ENCODE results near the gene LIMA1. TPM values are rescaled to one million over a fixed set of nuclear protein-coding genes. Genes with fewer than 3 reads are reported as not detected.

The LIMA1 gene
- total RNA-seq, 2 donors from 2014 or later = 66.7 to 94.2 TPM

- WGBS = 86% methylated on average over 4 of the region's 4 CpGs
- TF ChIP-seq POLR2A (IDR thresholded peaks at IDR 0.05) (no peak), CTCF (IDR thresholded peaks at IDR 0.05) (no peak), POLR2AphosphoS5 (IDR thresholded peaks at IDR 0.05) (no peak)
- Histone ChIP-seq H3K4me1 (replicated peaks) (peaks cover 9% of the 10 kb centered on the region), H3K27ac (no peak overlapping the region), H3K36me3 (peaks cover 0 to 7% of the 10 kb centered on the region in 2 donors), H3K27me3 (replicated peaks; ENCODE audit: insufficient read depth) (no peaks in the 10 kb centered on the region), H3K4me3 (no peak overlapping the region), H3K9me3 (no peaks in the 10 kb centered on the region)
- no peak for DNase-seq (ENCODE audit: low spot score)
- intact Hi-C loops (cut with DNase I) = loop anchor here (10.0 kb wide), 1 partner anchor 133 kb away; no protein-coding TSS in a partner anchor
These were observed 101.6 kb downstream of the LIMA1 start for GRCh38 chr12:50181691-50182090.

- no peak overlapping the region for H3K27ac ChIP-seq
- intact Hi-C loops (cut with DNase I) = loop anchor here (2.0 kb wide), 1 partner anchor 99 kb away; no protein-coding TSS in a partner anchor
- no peak for DNase-seq (ENCODE audit: low spot score)
- H3K36me3 ChIP-seq = peaks cover 0 to 7% of the 10 kb centered on the region in 2 donors
- H3K27me3 ChIP-seq (replicated peaks; ENCODE audit: insufficient read depth) = no peaks in the 10 kb centered on the region
- H3K9me3 ChIP-seq = no peaks in the 10 kb centered on the region
- H3K4me3 ChIP-seq = no peak overlapping the region
- WGBS = 33% methylated on average over 1 of the region's 1 CpG
- H3K4me1 ChIP-seq (replicated peaks) = no peaks in the 10 kb centered on the region
- no peak for TF ChIP-seq POLR2A (IDR thresholded peaks at IDR 0.05)
- no peak for TF ChIP-seq CTCF (IDR thresholded peaks at IDR 0.05)
- TF ChIP-seq POLR2AphosphoS5 (IDR thresholded peaks at IDR 0.05) = no peak
These were observed 107.6 kb downstream of the LIMA1 start for GRCh38 chr12:50175716-50176026.

- H3K4me1 ChIP-seq (replicated peaks) = no peaks in the 10 kb centered on the region
- intact Hi-C loops (cut with DNase I) = loop anchor here (5.0 kb wide), 1 partner anchor 38 kb away; no protein-coding TSS in a partner anchor
- DNase-seq (ENCODE audit: low spot score) = peak; percentile 33
- no peak overlapping the region for H3K27ac ChIP-seq
- H3K4me3 ChIP-seq = no peak overlapping the region
- WGBS = 67% methylated on average over 16 of the region's 16 CpGs
- TF ChIP-seq POLR2A (IDR thresholded peaks at IDR 0.05) (no peak), CTCF (IDR thresholded peaks at IDR 0.05) (peak; percentile 50 to 86 (median 74)), POLR2AphosphoS5 (IDR thresholded peaks at IDR 0.05) (peak; percentile 26)
- H3K27me3 ChIP-seq (replicated peaks; ENCODE audit: insufficient read depth) = no peaks in the 10 kb centered on the region
- peaks cover 0 to 7% of the 10 kb centered on the region in 2 donors for H3K36me3 ChIP-seq
- no peaks in the 10 kb centered on the region for H3K9me3 ChIP-seq
These were observed 108.2 kb downstream of the LIMA1 start for GRCh38 chr12:50174971-50175715.

- peak within 1 kb of the TSS; percentile 83 to 95 for H3K4me3 ChIP-seq
- DNase-seq (ENCODE audit: low spot score) = peak; percentile 99
- intact Hi-C loops (cut with DNase I) = loop anchor here (5.0 kb wide), 1 partner anchor 80 kb away; the partner anchor contains the start of gene SMARCD1
- no peaks in the 10 kb centered on the region for H3K27me3 ChIP-seq (replicated peaks; ENCODE audit: insufficient read depth)
- no peaks in the 10 kb centered on the region for H3K36me3 ChIP-seq
- H3K27ac ChIP-seq = peak within 1 kb of the TSS; percentile 85 to 88
- no peaks in the 10 kb centered on the region for H3K4me1 ChIP-seq (replicated peaks)
- 1% methylated on average over 48 of the region's 70 CpGs for WGBS
- peak; percentile 94 for TF ChIP-seq POLR2AphosphoS5 (IDR thresholded peaks at IDR 0.05)
- peak; percentile 76 for TF ChIP-seq POLR2A (IDR thresholded peaks at IDR 0.05)
- peak in 2 of 4 experiments; percentile 52 to 66 for TF ChIP-seq CTCF (IDR thresholded peaks at IDR 0.05)
- H3K9me3 ChIP-seq = no peaks in the 10 kb centered on the region
These were observed 116.1 kb downstream of the LIMA1 start, which contains the start of gene CERS5 for GRCh38 chr12:50167049-50167828. Gene CERS5, minus strand, starts transcription at chr12:50167369. Its CDS starts 72 bp downstream, at chr12:50167297.
